NCI-H748 treated with DMSO at 0.1 percent for 48 hours (cell line): ENCODE data around the gene HSDL2.
"Not testable (repeated sequence)": the region's sequence is repeated elsewhere in the genome, so short reads cannot be mapped to it uniquely, and the experiment has no call there.

Experiments used
- DNase-seq: peaks from one replicate; lab custom pipeline; 2025; lab: John Stamatoyannopoulos, UW

Gene HSDL2

DNA sequence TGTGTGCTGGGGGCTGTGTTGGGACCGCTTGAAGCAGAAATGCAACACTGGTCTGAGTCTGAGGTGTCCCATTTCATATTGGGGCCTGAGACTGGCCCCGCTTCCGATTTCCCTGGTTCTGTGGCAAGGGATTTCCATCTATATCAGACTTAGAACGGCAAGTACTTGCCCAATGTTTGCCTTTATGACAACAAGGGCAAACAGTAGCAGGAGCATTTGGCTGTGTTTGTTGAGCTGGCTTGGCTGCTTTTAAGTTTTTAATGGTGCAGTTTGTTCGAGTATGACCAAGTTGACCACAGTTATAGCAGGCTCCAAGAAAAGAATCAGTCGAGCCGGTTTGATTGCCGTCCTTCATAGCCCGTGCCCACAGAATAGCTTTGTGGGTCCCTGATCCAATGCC is 17.0 kb downstream of the HSDL2 start:
- DNase-seq: no peak

GRCh38 chr9:112401175-112401815 is 21.4 kb downstream of the HSDL2 start:
- DNase-seq: no peak

DNA sequence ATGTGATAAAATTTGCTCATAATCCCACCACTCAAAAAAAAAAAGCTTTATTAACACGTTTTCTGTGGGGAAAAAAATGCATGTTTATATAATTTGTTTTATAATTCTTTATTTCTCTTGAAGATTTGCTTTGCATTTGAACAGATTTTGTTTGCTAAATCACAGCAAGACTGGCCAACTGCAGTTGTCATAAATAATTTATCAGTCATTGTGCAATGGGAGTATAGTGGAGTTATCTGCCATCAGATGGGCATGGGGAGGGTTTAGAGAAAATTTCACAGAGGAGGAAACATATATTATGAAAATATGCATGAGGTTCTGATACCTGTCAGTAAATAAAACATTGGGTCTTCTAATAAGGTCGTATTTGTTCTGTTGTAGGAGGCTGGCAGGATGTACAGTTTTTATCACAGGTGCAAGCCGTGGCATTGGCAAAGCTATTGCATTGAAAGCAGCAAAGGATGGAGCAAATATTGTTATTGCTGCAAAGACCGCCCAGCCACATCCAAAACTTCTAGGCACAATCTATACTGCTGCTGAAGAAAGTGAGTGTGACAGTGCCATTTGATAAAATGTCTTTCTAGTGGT is 23.8 kb downstream of the HSDL2 start:
- no peak for DNase-seq

DNA sequence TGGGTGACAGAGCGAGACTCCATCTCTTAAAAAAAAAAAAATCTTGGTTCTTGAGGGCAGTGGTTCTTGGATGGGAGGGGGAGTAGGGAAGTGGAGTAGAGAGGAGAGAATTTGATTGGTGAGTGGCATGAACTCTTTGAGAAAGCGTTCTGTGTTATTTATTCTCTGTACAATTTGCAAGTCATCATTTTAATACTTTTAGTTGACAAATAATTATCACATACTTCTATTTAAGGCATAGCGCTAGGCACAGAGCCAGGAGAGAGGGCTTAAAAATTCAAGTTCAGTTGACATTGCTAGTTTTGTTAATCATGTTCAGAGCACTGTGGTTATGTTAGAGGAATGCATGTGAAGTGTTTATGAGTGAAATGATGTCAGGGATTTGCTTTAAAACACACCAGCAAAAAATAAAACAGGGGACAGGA is 24.6 kb downstream of the HSDL2 start:
- no peak for DNase-seq

DNA sequence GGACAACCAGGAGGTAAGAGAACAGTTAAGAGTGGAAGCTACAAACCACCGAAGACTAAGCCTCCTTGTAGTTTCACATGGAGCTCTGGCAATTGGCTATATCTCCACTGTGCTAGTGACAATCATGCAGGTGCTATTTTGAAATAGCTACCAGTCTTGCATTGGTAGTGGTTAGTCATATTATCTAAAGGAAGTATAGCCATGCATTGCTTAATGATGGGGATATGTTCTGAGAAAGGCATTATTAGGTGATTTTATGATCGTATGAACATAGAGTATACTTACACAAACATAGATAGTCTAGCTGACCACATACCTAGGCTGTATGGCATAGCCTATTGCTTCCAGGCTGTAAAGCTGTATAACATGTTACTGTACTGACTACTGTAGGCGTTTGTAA is 28.4 kb downstream of the HSDL2 start:
- DNase-seq: no peak

- DNase-seq: no peak
Observed at GRCh38 chr9:112408819-112409218, 28.9 kb downstream of the HSDL2 start.

GRCh38 chr9:112409758-112410157 is 29.9 kb downstream of the HSDL2 start:
- no peak for DNase-seq

DNA sequence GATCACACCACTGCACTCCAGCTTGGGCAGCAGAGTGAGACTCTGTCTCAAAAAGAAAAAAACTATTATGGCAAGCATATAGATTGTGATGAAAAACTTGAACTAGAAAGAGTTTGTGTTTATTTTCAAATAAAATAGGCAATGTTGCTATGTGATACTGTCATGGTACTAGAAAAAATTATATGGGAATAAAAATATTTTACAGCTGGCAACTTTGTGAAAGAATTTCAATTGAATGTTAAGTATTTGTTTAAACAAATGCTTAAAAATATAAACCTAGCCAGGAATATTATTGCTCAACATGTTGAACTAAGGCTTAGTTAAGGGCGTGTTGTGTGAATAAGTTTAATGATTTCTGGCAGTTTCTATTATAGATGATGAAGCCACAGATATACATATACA is 31.7 kb downstream of the HSDL2 start:
- DNase-seq: no peak

DNA sequence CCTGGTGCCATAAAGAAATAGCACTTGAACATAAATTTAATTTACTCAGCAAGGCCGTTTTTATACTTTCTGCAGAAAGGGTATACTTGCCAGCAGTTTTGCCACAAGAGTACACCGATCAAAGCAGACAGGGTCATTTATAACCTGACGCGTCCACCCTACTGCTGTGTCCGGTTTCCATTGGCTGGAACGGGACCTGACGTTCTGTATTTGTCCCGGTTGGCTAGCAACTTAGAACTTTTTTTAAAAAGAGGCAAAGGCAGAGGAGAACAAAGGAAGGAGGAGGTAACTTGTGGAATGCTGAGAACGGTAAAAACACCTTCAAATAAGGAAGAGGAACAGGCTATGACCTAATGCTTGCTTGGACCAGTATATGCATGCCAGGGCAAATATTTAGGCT is 33.8 kb downstream of the HSDL2 start:
- not testable (repeated sequence) for DNase-seq

DNA sequence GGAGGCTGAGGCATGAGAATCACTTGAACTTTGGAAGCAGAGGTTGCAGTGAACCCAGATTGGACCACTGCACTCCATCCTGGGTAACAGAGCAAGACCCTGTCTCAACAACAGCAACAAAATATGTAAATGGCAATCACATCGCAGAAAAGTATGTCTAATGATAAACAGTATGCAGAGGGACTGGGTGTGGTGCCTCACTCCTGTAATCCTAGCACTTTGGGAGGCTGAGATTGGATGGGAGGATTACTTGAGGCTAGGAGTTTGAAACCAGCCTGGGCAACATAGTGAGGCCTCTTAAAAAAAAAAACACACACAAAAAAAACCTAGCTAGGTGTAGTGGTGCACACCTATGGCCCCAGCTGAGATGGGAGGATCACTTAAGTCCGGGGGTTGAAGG is 40.3 kb downstream of the HSDL2 start:
- DNase-seq: no peak

DNA sequence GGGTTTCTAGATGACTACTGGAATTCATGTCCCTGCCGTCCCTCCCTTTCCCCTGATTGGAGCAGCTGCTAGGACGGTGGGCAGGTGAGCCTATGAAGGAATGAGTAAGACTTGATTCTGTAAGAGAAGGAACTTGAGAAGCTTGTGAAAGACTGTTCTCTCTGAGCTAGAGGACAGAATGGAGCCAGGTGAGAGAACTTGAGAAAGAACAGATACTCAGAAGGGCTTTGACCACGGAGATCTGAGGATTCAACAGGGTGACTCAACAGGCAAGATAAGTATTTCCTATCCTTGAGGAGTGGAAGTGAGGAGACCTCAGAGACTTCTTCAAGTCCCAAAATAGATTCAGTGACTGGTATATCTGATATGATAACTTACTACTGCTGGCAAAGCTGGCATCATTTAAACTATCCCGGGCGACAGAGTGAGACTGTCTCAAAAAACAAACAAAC is 41.9 kb downstream of the HSDL2 start:
- no peak for DNase-seq

- DNase-seq: no peak
Observed at GRCh38 chr9:112422417-112423148, 42.7 kb downstream of the HSDL2 start.

DNA sequence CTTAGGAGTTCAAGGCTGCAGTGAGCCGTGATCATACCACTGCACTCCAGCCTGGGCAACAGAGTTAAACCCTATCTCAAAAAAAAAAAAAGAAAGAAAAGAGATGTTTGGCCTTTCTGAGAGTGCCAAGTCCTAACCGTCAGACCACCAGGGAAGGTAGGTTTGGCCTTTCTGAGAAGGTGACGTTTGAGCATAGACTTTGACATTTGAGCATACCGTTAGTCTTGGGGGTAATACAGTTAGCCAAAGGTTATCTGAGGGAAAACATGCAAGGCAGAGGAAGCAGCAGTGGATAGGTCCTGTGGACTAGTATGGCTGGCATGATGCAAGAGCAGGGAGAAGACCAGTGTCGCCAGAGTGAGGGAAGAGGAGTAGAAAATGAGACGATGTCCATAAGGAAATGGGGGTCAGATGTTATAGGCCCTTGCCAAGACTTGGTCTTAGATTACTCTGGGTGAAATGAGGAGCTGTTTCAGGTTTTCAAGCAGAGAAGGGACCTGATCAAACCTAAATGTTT is 50.2 kb downstream of the HSDL2 start:
- no peak for DNase-seq

DNA sequence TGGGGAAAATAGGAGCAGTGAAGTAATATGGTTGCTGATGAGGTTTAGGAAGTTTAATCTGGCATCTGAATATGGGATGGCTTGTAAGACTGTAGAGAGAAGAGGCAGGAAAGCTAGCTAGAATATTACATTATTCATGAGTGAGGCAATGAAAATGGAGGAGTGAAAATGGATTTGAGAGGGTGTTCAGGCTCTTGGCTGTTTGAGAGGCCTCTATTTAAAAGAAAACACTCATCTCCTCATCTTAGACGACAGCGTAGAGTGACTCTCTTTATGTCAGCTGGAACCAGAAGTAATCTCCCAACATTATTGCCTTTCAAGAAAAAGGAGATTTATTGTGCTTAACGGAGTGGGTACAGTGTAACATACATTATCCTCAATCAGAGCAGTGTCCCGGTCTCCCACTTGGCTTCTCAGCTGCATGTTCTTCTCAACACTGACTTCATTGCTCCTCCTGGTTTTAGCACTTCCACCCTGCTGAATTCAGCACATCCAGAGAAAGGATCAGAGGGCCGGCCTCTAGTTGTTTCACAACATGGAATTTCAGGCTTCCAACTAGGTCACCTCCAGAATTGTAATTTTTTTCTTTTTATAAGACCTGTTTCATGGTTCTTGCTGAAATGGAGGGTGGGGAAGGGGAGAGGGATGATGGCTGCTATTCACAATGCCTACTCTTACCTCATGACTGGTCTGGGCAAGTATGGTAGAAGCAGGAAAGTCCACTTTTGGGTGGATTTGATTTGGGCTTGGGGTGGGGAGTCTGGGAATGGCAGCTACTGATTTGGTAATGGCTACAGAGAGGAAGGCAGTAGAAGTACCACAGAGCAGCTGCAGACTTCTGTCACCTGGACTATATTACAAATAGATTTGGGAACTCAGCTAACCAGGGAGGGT is 53.8 kb downstream of the HSDL2 start:
- no peak for DNase-seq

GRCh38 chr9:112434487-112434886 is 54.6 kb downstream of the HSDL2 start:
- no peak for DNase-seq

DNA sequence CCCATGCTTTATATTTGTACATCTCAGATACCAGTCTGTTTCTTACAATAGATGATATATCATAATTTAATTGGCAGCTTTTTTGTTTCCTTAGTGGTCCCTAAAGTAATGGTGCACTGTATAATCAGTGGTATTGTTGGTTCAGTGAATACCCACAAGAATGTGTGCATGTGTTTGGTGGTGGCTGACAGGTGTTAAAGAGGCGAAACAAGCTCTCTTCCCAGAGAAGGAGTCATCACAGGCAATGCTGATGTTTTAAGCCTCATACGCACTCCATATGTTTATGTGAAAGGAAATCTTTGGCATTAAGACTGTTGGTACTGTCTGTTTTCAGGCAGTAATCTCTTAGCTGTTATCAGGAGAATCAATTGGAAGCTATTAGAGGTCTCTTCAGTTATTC is 57.5 kb downstream of the HSDL2 start:
- DNase-seq: no peak

GRCh38 chr9:112439171-112439570 is 59.3 kb downstream of the HSDL2 start:
- DNase-seq: peak; percentile 62

DNA sequence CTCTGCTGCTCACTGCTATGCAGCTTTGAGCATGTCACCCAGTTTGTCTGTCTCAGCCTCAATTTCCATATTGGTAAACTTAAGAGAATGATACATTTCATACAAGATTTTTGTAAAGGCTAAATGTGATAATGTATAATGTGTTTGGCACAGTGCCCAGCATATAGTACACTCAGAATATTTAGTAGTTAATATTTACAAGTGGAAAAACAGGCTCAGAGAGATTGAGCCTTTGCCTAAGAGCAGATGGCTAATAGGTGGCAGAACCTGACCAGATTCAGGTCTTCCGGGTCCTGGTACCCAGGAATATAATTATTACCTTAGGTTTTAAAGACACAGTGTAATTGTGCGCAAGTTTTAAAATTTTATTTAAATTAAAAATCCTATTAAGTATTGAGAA is 59.9 kb downstream of the HSDL2 start:
- DNase-seq: peak; percentile 13

- DNase-seq: no peak
Observed at GRCh38 chr9:112443200-112443599, 63.3 kb downstream of the HSDL2 start.

- DNase-seq: no peak
Observed at GRCh38 chr9:112443636-112444035, 63.7 kb downstream of the HSDL2 start.

DNA sequence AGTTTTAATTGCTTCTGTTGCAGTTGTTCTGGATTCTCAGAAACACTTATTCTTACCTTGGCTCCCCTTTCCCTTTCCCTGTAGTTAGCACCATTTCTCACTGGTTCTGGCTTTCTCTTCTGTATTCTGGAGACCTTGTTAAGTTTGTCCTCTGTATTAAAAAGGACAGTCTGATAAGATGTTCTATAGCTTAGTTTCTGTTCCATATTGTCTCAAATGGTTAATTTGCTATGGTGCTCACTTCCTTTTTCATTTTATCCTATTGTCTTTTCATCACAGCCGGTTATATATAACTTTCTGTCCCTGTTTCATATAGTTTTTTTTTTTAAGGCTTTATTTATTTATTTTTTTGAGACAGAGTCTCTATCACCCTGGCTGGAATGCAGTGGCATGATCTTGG is 65.3 kb downstream of the HSDL2 start:
- DNase-seq: no peak

DNA sequence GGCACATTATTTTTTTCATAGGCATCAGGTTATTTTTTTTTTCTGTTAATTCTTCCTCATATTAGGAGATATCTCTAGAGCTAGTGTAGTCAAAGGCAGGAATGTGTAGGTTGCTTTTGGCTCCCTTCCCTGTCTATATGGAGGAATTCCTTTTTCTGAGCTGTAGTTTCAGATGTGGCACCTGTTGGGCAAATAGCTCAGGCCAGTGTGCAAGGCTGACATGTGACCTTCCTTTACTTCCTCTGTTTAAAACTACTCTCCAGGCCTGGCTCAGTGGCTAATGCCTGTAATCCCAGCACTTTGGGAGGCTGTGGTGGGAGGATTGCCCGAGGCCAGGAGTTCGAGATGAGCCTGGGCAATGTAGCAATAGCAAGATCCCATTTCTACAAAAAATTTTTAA is 66.2 kb downstream of the HSDL2 start:
- DNase-seq: no peak
